OCI-LY7 (cell line): ENCODE measurements around the gene CDK15. TPM values are rescaled to one million over a fixed set of nuclear protein-coding genes. Genes with fewer than 3 reads are reported as not detected.
A peak's percentile ranks its signal among the peaks of the same experiment; 100 is the strongest.

Source experiments
- BruUV-seq: library from RNA; stranded (reverse); fragments of 400-500 nt; replicated peaks from 2 replicates; lab custom pipeline; 2021; lab: Mats Ljungman, UMichigan
- CTCF ChIA-PET: fragments of 300-600 bp; sonication (Branson Sonifier 250); formaldehyde crosslinking; loops from one replicate; lab custom pipeline; 2022; ENCODE audit warnings: antibody characterized with exemption; ENCODE audit not compliant: unreplicated experiment; lab: Charles Lee
- POLR2A ChIA-PET: fragments of 300-600 bp; sonication (Branson Sonifier 250); formaldehyde crosslinking; loops from one replicate; lab custom pipeline; 2022; ENCODE audit warnings: antibody characterized with exemption; lab: Charles Lee
- DNase-seq: peaks from one replicate; pipeline ENCODE4 v3.0.0-alpha.2; 2015; ENCODE audit warnings: low spot score
- H2AFZ ChIP-seq: fragments of 200-600 bp; sonication (generic), shearing (Covaris generic); 2 replicates; pipeline ENCODE4 v1.6.1; 2014; ENCODE audit warnings: mild to moderate bottlenecking, antibody characterized with exemption, low read length, moderate library complexity
- H3K27ac ChIP-seq: fragments of 200-600 bp; sonication (generic); 2 replicates; pipeline ENCODE4 v1.5.1; 2014; ENCODE audit warnings: mixed run types, low read depth, mild to moderate bottlenecking, moderate library complexity, low read length, inconsistent platforms; ENCODE audit not compliant: poor library complexity, severe bottlenecking
- H3K36me3 ChIP-seq: fragments of 200-600 bp; sonication (generic); 2 replicates; pipeline ENCODE4 v1.6.1; 2014; ENCODE audit warnings: mild to moderate bottlenecking, antibody characterized with exemption, low read length, moderate library complexity, mixed read lengths; ENCODE audit not compliant: insufficient read depth
- H3K4me1 ChIP-seq: fragments of 200-600 bp; sonication (generic); 2 replicates; pipeline ENCODE4 v1.5.1; 2014; ENCODE audit warnings: mild to moderate bottlenecking, low read length; ENCODE audit not compliant: insufficient read depth, poor library complexity, severe bottlenecking
- H3K4me2 ChIP-seq: fragments of 200-600 bp; sonication (generic); 2 replicates; pipeline ENCODE4 v1.6.1; 2014; ENCODE audit warnings: mild to moderate bottlenecking, low read length
- H3K4me3 ChIP-seq: fragments of 200-600 bp; sonication (generic); 2 replicates; pipeline ENCODE4 v1.5.1; 2014; ENCODE audit warnings: mild to moderate bottlenecking, low read depth, low read length; ENCODE audit not compliant: poor library complexity, severe bottlenecking
- H3K79me2 ChIP-seq: fragments of 200-600 bp; sonication (generic); 2 replicates; pipeline ENCODE4 v1.6.1; 2016; ENCODE audit warnings: low read depth, mild to moderate bottlenecking, low read length, moderate library complexity, mixed read lengths; ENCODE audit not compliant: insufficient read depth
- H3K9me2 ChIP-seq: fragments of 200-600 bp; sonication (generic); 2 replicates; pipeline ENCODE4 v1.6.1; 2016; ENCODE audit warnings: mild to moderate bottlenecking, low read length, mixed read lengths; ENCODE audit not compliant: insufficient read depth
- H3K9me3 ChIP-seq: fragments of 200-600 bp; sonication (generic); 2 replicates; pipeline ENCODE4 v1.6.1; 2014; ENCODE audit warnings: mild to moderate bottlenecking, mixed run types, low read length, mixed read lengths
- H4K20me1 ChIP-seq: fragments of 200-600 bp; sonication (generic); 2 replicates; pipeline ENCODE4 v1.6.1; 2014; ENCODE audit warnings: mild to moderate bottlenecking, antibody characterized with exemption, low read length, moderate library complexity, mixed read lengths; ENCODE audit not compliant: insufficient read depth
- EZH2phosphoT487 ChIP-seq: fragments of 200-600 bp; sonication (generic); IDR thresholded peaks from 2 replicates; pipeline ENCODE4 v1.6.1; 2018; ENCODE audit warnings: low read depth, borderline replicate concordance, mild to moderate bottlenecking, mixed run types, antibody characterized with exemption, low read length, moderate library complexity, mixed read lengths
- intact Hi-C: fragments of 100-400 bp; cut with micrococcal nuclease; formaldehyde crosslinking; loops from one replicate; pipeline ENCODE4 v1.10.0; 2022; ENCODE audit not compliant: unreplicated experiment
- total RNA-seq, 2 experiments: library from RNA; depleted of rRNA in 1 of 2; stranded (reverse); fragments of >200 nt in 1 of 2; shearing (Covaris generic) in 1 of 2; gene quantifications; 2 replicates each; pipeline ENCODE4 v1.2.3, GENCODE V29; 2014 to 2022
- TF ChIP-seq, protein P1 (sequence below): fragments of 200-600 bp; sonication (generic); conservative IDR thresholded peaks from 2 replicates; pipeline ENCODE4 v1.5.1; 2014; ENCODE audit warnings: mild to moderate bottlenecking, antibody characterized with exemption, low read length, moderate library complexity, mixed read lengths

The CDK15 gene
- total RNA-seq, 2 experiments from 2014 or later = not detected

GRCh38 chr2:201881741-201882140 is 75.4 kb downstream of the CDK15 start:
- Histone ChIP-seq H3K36me3 (no peaks in the 10 kb centered on the region), H3K79me2 (no peaks in the 10 kb centered on the region), H2AFZ (no peak overlapping the region), H3K4me1 (no peaks in the 10 kb centered on the region), H3K27ac (no peak overlapping the region), H4K20me1 (no peaks in the 10 kb centered on the region), H3K9me3 (no peaks in the 10 kb centered on the region), H3K9me2 (no peaks in the 10 kb centered on the region), H3K4me2 (peak overlapping the region; percentile 43; the same call in 1 of the 2 replicates), H3K4me3 (no peak overlapping the region)
- intact Hi-C loops = no loop called here
- ChIA-PET POLR2A (no interaction called here), CTCF (no interaction called here)
- no peak for DNase-seq
- TF ChIP-seq, protein P1, sequence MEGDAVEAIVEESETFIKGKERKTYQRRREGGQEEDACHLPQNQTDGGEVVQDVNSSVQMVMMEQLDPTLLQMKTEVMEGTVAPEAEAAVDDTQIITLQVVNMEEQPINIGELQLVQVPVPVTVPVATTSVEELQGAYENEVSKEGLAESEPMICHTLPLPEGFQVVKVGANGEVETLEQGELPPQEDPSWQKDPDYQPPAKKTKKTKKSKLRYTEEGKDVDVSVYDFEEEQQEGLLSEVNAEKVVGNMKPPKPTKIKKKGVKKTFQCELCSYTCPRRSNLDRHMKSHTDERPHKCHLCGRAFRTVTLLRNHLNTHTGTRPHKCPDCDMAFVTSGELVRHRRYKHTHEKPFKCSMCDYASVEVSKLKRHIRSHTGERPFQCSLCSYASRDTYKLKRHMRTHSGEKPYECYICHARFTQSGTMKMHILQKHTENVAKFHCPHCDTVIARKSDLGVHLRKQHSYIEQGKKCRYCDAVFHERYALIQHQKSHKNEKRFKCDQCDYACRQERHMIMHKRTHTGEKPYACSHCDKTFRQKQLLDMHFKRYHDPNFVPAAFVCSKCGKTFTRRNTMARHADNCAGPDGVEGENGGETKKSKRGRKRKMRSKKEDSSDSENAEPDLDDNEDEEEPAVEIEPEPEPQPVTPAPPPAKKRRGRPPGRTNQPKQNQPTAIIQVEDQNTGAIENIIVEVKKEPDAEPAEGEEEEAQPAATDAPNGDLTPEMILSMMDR = no peak
- TF ChIP-seq EZH2phosphoT487 = no peak
- no TSS peak for BruUV-seq

DNA sequence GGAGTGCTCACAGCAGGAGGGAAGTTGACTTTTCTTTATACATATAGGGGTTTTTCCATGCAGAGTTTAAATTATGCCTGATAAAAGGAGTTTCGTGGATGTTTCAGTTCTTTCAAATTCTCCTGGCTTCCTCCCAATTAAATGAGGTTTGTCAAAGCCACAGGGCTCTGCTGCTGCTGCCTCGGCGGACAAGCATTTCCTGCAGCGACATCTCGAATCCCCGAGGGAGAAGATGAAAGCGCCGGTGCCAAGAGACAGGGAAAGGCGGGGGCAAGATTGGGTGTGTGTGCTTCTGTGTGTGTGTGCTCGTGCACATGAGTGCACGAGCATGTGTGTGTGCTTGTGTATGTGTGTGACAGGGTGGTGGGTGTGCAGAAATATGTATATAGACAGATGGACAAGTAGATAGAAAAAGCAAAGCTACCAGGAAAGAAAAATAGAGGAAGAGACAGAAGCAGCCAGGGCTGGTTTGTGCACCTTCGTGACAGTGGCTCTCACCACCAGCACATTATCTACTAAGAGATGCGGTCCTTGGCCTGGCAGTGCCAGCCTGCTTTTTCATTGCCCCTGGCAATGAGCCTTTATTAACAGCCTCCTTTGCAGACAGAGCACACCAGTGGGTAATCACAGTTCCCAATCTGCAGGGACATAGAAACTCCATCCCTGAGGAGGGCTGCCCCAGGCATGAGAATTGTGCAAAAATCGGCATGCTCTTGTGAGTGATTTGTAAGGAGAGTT is 76.2 kb downstream of the CDK15 start:
- no peaks in the 10 kb centered on the region for H3K36me3 ChIP-seq
- H3K4me2 ChIP-seq = peak overlapping the region; percentile 43
- intact Hi-C loops = no loop called here
- BruUV-seq = no TSS peak
- peak; percentile 43 for DNase-seq
- no peak overlapping the region for H3K27ac ChIP-seq
- no peaks in the 10 kb centered on the region for H4K20me1 ChIP-seq
- H2AFZ ChIP-seq = no peak overlapping the region
- no peaks in the 10 kb centered on the region for H3K9me3 ChIP-seq
- ChIA-PET CTCF (no interaction called here), POLR2A (no interaction called here)
- H3K9me2 ChIP-seq = no peaks in the 10 kb centered on the region
- no peaks in the 10 kb centered on the region for H3K4me1 ChIP-seq
- H3K4me3 ChIP-seq = no peak overlapping the region
- TF ChIP-seq EZH2phosphoT487 = no peak
- TF ChIP-seq, protein P1 = no peak
- no peaks in the 10 kb centered on the region for H3K79me2 ChIP-seq

DNA sequence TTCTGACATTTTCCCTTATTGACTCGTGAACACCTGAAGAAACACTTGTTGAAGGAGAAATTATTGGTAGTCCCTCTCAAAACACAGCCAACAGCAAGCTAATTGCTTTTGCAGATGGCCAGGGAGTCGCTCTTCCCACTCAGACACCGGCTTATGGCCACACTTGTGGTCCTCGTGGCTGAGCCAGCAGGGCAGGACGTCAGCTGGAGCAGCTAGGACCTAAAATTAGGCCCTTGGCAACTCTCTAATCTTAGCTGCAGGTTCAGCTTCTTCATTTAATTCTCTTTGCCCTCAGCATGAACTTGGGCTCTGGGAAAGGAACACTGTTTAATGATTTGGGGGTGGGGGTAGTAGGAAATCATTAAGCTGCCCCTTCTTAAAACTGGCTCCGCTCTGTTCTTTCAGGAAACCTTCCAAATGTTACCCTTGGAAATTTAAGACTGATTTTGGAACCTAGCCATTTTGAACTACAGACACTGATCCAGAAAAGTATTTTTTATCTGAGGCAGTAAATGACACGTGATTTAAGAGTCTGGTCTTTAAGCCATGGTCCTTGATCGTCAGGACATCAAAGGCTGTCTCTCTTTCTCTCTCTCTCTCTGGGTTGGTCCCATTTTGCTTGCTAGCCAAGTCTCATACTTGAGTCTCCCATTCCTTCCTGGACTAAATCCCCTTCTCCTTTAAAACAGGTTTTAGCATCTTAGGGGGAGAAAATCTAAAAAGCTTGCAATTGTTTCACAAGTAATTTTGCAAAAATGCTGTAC is 77.5 kb downstream of the CDK15 start:
- Histone ChIP-seq H3K4me1 (no peaks in the 10 kb centered on the region), H3K27ac (no peak overlapping the region), H2AFZ (no peak overlapping the region), H3K4me3 (no peak overlapping the region), H3K4me2 (no peak overlapping the region), H4K20me1 (no peaks in the 10 kb centered on the region), H3K36me3 (no peaks in the 10 kb centered on the region), H3K9me2 (no peaks in the 10 kb centered on the region), H3K9me3 (no peaks in the 10 kb centered on the region), H3K79me2 (no peaks in the 10 kb centered on the region)
- intact Hi-C loops = no loop called here
- no TSS peak for BruUV-seq
- ChIA-PET CTCF (no interaction called here), POLR2A (no interaction called here)
- TF ChIP-seq, protein P1 = no peak
- no peak for TF ChIP-seq EZH2phosphoT487
- DNase-seq = no peak
